ENCODE results near the gene KDM4E.

The KDM4E gene

DNA sequence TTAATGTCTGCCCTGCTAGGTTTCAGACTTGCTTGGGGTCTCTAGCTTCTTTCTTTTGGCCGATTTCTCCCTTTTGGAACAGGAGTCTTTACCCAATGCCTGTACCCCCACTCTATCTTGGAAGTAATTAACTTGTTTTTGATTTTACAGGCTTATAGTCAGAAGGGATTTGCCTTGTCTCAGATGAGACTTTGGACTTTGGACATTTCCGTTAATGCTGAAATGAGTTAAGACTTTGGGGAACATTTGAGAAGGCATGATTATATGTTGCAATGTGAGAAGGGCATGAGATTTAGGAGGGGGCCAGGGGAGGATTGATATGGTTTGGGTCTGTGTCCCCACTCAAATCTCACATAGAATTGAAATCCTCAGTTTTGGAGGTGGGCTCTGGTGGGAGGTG is 29.3 kb downstream of the KDM4E start:
- no peak for DNase-seq

DNA sequence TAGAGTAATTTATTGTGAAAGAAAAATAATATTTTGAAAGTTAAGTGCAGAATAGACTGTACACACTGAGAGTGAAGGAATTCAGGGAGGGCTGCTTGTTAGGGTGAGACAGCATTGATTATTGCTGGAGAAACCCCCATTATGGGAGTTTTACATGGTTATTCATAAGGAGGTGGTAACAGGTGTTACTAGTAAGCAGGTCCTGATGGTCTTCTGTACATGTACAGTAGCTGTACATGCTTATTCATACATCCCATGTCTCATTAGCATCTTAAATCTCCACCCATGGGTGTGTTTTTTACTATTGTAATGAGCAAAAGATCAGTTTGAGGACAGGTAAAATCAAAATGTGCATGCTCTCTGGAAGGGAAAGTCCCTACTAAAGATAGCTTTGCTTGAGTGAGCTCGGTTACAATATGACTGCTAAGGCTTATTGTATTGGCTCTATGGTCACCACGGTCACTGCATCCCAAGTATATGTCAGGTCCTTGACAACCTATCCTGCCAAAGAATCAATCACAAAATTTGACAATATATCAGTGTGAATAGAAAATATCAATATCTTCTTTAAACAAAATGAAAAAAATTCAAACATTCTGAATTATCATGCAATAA is 30.3 kb downstream of the KDM4E start:
- no peak for DNase-seq

DNA sequence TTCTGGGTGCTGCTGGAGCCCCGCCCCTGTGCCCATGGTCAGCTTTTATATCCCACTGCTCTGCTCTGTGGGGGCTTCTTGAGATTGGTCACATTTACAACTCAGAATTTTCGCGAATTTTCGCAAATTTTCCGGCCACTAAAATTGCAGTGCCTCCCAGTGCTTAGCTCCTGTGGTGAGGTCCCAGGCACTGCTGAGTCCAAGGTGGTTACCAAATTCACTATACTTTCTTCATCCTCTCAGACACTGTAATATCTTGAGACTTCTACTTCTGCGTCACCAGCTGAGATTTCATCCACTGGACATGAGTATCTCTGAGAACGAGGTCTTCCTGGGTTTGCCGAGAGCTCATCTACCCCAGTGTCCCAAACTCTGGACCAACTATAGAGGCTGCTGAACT is 32.9 kb downstream of the KDM4E start:
- no peak for DNase-seq

DNA sequence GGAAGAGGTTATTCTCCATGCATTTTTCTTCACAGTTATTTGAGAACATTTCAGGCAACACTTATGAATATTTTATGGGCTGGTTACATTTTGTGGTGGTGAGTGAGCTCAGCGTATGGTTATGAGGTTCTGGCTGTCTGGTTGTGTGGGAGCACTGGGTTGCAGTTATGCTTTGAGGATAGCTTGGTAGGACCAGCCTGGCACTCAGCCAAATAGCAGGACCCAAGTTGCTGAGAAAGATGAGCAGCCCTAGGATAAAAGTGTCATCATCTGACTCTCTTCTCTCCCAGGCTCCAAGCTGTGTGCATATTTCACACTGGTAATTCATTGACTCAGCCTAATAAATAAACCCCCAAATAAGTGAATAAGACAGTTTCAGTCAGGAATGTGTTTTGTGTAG is 33.6 kb downstream of the KDM4E start:
- DNase-seq, result peak; percentile 74

DNA sequence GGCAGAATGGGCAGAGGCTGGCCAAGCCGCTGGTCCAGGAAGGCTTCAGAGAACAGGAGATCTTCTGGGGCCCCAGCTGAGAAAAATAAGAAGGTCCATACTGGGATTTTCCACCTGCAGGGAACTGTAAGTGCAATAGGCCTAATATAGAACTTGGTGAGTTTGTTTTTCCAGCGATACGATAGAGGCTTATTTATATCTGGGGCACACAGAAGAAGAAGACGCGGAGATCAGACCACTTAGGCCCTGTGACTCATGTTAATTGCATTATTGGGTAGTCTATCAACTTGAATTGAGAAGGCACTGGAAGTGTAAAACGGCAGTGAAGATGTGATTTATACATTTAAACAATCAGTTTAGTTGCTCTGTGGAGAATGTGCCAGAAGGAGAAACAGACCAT is 34.0 kb downstream of the KDM4E start:
- DNase-seq, result no peak

DNA sequence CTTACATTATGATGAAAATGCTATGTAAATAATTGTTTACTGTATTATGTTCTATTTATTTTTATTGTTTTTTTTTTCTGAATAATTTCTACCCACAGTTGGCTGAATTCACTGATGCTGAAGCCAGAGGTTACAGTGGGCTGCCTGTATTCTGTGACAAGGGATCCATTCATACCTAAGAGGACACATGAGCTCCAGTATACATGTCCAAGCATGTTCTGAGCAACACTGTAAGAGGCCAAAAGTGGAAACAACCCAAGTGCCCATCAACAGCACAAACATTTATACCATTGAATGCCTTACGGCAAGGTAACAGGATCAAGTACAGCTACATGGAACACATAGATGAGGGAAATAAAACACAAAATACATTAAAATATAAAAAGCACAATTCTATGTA is 40.3 kb downstream of the KDM4E start:
- DNase-seq, result no peak

DNA sequence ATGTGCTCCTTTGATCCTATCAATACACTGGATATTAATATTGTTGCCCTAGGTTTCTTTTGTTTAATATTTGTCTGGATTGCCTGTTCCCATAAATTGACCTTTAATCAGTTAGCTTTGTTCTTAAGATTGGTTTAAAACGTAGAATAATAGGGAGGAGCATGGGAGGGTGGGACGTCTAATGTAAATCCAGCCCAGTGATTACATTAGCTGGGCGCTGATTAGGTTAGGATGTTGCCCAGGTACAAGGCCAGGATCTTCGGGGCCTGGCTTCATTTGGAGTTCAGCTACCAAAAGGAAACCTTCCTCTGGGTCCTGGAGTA is 41.6 kb downstream of the KDM4E start, which contains the start of gene SRSF8:
SRSF8 (plus strand) TSS at position 204 of the 323 bp plus-strand sequence. CDS start 308 bp downstream, outside the sequence.
- DNase-seq, result no peak

DNA sequence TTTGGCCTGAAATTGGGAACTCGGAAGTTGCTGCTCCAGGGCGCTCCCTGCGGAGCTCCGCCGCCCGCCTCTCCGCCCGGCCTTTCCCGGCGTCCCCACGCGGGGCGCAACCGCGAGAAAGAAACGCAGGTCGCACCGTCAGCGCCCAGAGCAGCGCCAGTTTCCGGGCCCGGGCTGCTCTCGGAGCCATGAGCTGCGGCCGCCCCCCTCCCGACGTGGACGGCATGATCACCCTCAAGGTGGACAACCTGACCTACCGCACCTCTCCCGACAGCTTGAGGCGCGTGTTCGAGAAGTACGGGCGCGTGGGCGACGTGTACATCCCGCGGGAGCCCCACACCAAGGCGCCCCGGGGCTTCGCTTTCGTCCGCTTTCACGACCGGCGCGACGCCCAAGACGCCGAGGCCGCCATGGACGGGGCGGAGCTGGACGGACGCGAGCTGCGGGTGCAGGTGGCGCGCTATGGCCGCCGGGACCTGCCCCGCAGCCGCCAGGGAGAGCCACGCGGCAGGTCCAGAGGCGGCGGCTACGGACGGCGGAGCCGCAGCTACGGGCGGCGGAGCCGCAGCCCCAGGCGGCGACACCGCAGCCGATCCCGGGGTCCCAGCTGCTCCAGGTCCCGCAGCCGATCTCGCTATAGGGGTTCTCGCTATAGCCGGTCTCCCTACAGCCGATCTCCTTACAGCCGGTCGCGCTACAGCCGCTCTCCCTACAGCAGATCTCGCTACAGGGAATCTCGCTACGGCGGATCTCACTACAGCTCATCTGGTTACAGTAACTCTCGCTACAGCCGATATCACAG is 42.2 kb downstream of the KDM4E start:
- DNase-seq, result peak; percentile 79

DNA sequence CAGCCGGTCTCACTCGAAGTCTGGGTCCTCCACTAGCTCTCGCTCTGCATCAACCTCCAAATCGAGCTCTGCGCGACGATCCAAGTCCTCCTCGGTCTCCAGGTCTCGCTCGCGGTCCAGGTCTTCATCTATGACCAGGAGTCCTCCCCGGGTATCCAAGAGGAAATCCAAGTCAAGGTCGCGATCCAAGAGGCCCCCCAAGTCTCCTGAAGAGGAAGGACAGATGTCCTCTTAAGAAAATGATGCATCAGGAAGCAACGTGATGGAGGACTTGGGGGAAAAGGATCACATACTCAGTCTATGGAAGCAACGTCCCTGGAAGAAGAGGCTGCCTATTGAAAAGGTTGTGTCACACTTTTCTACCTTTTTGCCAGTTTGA is 42.8 kb downstream of the KDM4E start:
- DNase-seq, result no peak

DNA sequence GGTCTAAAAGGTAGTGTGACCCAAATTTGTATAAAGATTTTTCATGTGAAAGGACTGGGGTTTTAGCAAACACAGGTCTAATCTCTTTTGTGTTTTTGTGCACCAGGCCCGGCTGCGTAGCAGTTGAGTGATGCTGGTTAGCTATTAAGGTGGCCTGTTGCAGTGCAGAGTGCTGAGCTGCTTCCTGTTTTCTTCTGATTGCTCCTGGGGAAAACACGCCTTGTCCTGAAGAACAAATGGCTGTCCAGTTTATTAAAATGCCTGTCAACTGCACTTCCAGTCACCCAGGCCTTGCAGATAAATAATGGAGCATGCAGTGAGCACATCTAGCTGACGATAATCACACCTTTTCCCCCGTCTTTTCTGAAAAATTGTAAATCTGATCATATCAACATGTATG is 43.5 kb downstream of the KDM4E start:
- peak; percentile 89 for DNase-seq

DNA sequence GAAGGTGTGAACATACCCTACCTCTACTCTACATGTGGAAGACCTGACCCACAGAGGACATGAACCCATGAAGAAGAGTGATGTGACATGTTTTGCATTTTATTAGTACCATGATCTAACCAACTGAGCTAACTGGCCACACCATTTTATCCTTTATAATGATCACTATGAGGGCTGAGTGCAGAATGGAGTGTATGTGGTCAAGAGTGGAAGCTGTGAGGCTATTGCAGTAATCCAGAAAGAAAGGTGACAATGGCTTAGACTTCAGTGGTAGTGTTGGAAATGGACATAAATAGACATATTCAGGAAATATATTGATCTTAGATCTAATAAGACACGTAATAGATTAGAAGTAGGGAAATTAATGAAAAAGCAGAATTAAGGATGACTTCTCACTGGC is 45.4 kb downstream of the KDM4E start:
- DNase-seq, result no peak

DNA sequence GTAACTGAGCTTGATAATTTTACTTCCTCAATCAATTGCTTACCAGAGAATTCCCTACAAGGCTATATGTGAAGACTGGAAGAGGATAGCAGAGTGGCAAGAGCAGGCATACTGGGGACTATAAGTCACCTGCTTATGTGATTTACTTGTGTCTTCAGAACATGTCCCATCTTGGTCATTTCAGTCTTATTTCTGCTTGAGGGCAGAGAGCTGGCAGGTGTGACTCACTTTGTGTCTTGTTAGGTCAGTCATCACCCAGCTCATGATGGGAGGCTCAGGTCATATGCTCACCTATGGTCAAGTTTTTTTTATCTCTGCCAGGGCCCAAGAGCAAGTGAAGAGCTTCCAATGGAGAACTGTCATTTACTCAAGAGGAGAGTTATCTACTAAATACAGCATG is 47.9 kb downstream of the KDM4E start:
- DNase-seq, result no peak

DNA sequence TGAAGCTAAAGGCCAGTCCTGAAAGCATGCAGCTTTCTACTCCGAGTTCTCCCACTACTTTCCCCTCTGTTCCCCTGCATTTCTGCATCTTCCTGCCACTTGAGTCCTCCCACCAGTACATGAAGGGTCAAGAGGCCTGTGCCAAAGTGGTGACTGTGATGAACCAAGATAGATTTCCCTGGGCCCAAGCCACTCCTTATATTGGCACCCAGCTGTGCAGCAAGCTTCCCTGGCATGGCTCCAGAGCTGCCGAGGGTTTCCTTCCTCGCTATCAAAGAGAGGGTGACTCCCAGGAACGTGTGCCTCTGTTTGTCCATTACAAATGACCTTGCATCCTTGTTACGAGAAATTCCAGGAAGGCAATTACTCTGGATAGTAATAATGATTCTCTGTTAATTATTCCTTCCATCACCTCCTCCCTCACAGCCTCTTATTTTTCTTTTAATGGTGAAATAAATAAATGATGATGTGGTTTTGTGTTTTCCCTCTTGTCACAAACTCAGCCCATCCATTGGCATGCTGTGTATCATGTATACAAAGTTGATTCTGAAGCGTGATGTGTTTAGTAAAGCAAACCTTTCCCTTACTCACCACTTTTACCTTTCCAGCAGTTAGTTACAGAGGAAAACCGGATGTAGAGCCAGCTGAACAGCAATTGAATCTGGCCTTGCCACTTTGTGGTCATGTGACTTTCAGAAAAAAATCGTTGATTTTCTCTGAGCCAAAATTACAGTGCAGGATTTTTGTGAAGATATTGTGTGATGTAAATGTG is 49.9 kb downstream of the KDM4E start:
- DNase-seq, result no peak

DNA sequence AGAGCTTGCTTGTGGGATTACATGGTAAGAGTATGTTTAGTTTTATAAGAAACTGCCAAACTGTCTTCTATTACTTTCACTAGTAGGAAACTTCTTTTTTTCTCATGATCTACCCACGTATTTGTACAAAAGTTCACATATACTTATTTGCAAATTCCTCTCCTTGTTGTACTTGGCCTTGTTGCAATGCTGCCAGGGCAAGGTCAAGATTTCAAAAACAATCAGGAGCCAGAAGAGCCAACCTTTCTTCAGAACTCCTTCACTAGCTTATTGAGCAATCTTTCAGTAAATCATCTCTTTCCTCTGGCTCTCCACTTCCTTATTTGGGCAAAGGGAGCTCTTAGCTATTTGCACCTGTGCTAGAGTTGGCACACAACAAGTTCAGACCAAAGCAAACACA is 51.4 kb downstream of the KDM4E start:
- peak; percentile 40 for DNase-seq

DNA sequence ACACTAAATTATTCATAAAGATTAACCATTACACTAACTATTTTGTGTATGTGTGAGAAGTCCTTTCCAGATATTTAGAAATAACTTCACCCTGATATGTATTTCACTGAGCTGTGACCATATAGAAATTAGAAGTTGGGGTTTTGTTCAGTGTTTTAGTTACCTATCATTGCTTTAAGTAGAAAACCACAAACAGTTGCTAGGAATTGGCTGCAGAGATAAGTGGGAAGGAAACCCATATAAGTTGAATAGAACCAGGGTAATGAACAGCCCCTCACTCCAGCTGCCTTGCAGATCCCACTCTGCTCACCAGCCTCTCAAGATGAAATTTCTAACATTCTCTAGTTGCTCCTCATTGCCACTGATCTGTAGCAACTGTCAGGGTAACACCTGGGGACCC is 51.9 kb downstream of the KDM4E start:
- no peak for DNase-seq
